ENCODE results near the gene NGF.
A peak's percentile ranks its signal among the peaks of the same experiment; 100 is the strongest.

Gene NGF

DNA sequence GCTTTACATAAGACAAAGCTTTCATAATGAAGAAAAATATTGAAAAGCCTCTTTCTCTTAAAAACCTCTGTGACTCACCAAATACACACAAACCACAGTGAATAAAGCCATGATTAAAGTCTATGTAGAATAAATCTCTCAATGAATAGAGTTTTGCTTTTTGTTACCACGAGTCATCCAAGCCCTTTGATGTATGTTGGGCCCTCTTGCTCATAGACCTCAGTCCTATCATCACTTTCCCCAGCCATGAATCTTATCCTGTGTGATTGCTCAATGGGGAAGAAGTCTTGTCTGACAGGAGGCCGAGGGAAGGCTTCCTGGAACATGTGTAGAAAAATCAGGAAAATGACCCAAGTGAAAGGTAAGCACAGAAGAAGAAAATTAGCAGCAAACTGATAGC, 60.8 kb downstream of the NGF start:
- peak; percentile 31 for DNase-seq

DNA sequence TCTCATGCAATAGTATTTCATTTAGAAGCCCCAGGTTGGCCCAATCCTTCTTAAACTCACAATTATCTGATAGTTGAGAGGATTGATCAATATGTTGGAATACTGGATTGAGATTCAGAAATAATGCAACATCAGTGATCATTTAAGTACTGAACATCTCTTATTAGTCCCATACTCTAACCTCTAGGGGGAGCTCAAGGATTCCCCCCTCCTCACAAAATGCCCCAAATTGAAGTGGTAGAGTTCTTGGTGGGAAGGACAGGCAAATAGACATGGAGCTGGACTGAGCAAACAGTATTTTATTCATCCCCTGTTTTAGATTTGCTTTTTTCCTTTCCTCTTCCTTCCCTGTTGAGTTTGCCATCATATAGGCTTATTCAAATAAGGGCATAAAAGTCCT, 62.8 kb downstream of the NGF start:
- peak; percentile 3 for DNase-seq

DNA sequence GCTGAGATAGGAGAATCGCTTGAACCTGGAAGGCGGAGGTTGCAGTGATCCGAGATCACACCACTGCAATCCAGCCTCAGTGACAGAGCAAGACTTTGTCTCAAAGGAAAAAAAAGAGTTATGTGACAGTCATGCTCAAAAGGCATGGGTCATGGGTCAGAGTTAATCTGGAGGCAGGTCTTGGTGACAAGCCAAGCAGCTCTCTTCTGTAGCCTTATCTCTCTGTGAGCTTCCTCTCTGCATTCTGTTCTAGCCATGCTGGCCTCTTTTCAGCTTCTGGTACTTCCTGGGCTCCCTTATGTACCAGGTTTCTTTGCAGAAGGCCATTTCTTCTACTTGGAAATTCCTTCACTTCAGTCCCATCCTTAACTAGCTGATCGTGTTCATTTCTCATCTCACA, 63.6 kb downstream of the NGF start:
- no peak for DNase-seq

DNA sequence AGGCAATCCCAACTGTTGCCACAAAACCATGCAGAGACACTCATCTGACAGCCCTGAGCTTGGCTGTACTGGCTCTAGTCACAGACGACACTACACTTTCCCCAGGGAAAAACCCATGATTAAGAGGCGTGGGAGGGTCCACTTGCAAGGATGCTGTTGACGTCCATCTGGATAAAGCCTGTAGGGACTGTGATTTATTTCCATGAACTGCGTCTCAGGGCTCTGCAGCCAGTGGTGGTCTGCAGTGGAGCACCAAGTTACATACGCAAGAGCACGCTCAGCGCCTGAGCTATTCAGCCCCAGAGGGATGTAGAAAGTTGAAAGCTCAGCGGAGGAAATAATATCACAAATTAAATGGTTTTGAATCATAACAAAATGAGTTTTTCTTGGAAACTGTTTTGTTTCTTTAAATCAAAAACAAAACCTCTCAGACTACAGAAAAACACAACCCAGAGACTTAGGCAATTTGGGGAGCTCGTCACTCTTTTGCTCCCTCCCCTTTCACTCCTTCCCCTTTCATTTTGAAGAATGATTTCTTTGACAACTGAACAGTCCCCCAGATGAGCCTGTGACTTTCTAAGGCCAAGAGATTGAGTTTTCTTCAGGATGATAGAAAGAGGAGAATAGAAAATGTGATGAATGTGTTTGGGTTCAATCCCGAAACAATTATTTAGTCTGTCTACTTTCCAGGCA, 71.2 kb downstream of the NGF start:
- DNase-seq, result peak; percentile 12

DNA sequence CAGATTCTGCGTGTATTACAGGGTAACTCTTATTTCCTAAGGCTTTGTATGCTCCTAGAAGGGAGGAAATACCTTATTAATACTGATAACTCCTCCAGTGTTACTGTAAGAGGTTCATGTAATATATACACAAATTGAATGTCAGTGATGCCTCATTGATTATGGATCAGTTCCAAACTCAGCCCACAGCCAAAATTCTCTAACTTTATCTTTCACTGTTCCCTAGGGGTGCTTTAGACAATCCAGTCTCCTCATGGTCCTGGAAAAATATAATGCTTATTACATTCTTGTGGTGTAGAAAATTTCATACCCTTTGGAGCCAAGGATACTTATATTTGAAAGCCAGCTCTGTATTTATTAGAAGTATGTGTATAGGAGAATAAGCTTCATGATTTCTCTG, 73.0 kb downstream of the NGF start:
- DNase-seq, result no peak

DNA sequence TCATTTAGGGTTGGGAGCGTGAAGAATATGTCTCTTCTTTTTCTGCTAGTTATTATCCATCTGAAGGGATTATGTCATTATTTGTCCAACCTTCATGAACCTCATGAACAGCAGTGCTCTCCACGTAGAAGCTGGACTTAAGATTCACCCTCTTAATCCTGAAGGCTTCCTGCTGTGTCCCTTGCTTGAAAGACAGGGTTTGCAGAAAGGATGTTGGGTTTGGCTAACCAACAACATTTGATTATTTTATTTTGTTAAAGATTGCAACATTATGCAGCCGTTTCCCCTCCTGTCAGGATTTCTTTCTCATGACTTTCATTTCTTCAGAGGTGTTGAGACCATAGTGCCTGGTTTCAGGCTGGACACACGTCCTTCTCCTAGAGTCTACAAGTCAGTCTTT, 75.2 kb downstream of the NGF start:
- no peak for DNase-seq

DNA sequence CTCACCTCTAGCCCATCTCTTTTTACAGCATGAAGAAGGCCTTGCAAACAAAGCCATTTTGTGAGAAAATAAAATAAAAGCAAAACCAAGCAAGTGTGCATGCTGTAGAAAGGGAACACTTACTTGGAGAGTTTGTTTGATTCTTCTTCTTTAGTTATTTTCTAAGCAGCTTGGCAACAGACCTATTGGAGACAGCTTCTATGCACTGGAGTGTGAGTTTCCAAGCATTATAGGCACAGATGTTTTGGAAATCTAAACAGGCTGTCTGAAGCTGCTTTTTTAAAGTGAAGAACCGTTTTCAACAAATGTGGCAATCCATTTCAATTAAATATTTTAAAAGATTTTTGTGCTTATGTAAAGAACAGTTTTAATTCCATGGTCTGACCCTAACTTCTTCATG, 76.6 kb downstream of the NGF start:
- no peak for DNase-seq

DNA sequence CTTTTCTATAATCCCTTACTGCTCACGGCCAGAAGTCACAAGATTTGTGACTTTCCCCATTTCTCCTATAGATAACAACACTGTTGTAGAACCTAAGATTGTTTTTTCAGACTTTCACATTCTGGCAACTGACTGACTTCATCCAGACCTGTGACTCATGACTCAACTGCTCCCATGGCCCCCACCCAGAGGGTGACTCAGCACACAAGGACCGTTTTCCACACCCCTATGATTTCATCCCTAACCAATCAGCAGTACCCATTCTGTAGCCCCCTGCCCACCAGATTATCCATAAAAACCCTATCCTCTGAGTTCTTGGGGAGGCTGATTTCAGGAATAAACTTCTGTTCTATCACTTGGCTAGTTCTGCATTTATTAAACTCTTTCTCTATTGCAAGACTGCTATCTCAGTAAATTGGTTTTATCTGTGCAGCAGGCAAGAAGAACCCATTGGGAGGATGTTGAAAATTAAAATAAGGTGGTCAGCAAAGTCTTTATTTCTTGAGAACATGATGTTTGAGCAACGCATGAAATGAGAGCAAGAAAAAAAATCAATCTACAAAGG, 79.7 kb downstream of the NGF start:
- DNase-seq, result no peak

DNA sequence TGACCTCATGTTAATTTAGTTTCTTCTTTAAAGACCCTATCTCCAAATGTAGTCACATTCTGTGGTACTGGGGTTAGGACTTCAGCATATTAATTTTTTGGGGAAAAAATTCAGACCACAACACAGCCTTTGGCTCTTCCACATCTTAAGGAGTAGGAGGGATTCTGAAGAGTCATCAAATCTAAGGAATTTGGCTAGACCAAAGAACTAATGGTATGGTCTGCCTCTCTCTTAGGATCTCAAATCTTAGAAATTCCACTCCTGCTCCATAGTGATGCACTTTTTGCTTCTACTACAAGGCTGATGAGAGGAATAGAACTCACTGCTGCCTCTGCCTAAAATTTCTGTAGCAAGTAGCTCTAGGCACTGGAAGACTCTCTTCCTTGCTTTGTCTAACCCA, 80.5 kb downstream of the NGF start:
- no peak for DNase-seq

DNA sequence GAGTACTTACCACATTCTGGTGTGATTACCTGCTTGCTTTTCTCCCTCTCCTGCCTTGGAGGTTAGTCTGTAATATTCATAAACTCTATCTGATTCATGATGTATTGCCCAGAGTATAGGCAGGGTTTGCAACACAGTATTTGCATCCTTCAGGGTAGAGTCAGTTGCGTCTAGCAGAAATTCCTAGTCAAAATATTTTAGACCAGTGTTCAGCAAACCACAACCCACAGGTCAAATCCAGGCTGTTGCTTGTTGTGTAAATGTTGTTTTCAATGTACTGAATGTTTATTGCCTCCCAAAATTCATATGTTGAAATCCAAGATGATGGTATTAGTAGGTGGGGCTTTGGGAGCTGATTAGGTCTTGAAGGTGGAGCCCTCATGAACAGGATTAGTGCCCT, 82.9 kb downstream of the NGF start:
- no peak for DNase-seq

DNA sequence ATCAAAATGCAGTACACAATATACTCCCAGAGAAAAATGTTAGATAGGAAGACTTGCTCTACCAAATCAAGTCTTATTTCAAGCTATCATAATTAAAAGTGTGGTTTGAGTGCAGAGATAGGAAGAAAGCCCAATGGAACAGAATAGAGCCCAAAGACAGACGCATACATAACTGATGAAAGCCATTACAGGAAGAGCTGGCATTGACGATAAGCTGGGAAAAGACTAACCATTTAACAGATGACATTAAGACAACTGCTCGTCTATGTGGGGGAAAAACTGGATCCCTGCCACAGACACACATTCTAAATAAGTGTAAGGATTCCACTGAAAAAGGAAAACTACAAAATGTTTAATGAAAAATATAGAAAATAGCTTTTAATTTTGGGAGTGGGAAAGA, 85.5 kb downstream of the NGF start:
- DNase-seq, result no peak

DNA sequence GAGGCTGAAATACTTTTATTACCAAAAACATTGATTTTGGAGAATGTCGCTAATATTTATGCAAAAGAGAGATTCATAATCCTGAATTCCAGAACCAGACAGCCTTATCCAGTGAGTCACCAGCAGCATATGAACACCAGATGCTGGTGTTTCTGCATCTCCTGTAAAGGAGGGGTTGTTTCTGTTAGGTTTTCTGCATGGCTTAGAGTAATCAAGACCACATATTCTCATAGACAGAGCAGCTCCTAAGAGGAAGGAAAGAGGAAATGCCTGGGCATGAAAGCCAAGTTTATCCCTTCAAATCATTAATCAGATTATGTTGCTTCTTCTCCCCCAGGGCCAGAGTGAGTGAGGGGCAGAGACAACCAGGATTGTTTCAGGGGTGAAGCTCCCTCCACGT, 86.2 kb downstream of the NGF start:
- peak; percentile 75 for DNase-seq

DNA sequence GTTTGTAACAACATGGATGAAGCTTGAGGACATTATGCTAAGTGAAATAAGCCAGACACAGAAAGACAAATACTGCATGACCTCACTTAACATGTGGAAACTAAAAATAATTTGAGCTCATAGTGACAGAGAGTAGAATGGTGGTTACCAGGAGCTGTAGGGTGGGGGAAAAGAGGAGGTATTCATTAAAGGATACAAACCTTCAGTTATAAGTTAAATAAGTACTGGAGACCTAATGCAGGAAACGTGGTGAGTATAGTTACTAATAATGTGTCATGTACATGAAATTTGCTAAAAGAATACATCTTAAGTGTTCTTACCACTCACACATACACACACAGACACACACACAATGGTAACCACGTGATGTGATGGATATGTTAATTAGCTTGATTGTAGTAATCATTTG, 86.7 kb downstream of the NGF start:
- DNase-seq, result no peak

DNA sequence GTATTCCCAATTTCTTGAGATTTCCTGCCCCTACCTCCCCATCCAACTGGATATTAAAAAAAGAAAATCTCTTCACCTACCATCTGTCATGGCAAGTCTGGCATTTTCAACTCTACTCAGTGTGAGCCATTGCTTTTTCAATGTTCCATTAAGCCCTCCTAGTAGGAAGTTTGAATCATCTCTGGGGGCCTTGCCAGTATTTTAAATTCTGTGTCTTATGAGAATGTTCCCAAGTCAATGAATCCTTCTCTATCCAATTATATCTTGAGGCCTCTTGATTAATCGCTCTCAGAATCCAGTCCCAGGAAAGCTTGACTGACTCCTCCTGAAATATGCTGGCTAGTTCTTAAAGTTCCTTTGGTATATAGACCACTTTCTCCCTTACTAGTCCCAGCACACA, 91.5 kb downstream of the NGF start:
- no peak for DNase-seq

DNA sequence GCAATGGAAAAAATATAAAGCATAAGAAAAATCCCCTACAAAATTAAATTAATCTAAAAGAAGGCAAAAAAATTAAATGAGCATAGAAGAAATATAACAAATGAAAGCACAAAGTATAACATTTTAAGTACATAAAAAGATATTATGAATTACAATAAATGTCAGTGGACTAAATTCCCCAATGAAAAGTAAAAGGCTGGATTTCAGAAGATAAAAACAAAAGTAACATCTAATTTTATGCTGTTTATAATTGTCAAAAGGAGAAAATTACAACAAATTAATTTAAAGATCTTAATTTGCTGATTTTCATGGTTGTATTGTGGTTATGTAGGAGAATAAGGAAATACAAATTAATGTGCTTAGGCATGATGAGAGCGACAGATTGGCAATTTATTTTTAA, 92.8 kb downstream of the NGF start:
- no peak for DNase-seq

DNA sequence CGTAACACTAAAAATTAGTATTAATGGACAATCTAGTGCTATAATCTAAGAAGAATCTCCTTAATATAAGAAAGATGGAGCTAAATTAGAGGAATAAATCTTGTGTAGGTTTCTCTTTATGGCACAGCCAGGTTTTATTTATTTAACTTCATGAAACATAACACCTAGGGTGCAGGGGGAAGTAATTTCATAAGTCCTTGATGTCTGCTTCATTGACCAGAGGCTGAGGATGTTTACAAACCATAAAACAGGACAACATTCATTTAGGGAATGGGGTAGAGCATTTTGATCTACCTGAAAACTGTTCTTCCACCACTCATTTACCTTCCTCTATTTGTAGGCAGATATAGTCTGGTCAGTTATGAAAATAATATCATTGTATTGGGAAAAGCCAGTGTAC, 95.5 kb downstream of the NGF start:
- DNase-seq, result no peak

DNA sequence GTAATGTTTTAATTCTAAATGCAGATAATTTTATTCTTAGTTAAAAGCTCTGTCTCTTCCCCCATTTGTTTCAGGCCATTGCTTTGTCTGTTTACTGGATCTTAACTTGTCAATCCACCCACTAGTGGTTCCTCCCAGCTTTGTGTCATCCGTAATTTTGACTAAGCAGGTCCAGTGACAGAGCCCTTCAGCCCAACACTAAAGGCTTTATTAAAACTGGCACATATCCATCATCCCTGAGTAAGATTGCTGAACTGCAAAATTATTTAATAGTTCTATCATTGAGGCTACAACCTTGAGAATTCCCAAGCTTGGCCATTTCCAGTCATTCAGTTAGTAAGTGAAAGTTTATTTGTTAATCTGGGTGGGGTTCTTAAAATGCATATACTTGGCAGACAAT, 96.7 kb downstream of the NGF start:
- no peak for DNase-seq

DNA sequence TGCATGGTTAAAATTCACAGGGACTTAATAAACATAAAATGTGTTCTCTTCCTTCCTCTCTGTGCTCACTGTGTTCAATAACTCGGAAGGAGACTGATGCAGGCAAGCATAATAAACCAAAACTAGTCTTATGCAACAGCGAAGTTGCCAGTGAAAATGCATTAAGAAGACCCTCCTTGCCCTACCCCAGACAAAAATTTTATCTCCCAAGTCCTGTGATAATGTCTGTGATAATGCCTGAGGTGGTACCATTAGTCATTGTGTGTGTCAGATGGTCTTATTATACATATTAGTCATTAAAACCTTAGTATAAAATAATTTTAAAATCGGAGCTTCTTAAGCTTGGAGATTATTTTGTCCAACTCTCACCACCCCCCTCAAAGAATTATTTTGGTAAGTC, 97.8 kb downstream of the NGF start:
- DNase-seq, result no peak

DNA sequence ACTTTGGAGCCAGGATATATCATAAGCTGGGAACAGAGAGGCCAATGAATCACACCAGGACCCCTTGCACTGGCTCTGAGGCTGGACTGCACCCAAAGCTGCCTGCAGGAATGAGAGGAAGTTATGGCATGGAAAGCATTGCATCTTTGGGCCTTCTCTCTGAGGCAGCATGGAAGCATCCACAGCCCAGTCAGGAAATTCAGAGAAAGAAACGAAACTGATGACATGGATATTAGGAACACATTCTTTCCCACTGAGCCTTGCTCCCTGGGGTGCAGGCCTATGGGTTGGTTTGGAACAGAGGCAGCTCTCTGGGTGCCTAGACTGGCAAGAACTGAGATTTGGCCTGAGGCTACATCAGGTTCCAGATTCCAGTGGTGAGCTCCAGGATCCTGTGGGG, 98.6 kb downstream of the NGF start:
- DNase-seq, result no peak

DNA sequence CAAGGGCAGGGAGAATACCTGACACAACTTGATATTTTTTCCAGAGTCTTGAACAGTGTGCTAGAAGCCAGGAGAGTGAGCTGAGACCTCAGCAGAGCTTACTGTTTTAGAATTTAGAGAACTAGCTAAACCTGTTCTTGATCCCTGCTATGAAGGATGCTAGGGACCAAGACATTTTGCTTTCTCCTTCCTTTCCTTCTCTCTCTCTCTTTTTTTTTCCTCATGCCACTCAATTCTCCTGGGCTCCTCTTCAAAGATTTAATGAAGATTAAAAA, 99.0 kb downstream of the NGF start:
- DNase-seq, result no peak

DNA sequence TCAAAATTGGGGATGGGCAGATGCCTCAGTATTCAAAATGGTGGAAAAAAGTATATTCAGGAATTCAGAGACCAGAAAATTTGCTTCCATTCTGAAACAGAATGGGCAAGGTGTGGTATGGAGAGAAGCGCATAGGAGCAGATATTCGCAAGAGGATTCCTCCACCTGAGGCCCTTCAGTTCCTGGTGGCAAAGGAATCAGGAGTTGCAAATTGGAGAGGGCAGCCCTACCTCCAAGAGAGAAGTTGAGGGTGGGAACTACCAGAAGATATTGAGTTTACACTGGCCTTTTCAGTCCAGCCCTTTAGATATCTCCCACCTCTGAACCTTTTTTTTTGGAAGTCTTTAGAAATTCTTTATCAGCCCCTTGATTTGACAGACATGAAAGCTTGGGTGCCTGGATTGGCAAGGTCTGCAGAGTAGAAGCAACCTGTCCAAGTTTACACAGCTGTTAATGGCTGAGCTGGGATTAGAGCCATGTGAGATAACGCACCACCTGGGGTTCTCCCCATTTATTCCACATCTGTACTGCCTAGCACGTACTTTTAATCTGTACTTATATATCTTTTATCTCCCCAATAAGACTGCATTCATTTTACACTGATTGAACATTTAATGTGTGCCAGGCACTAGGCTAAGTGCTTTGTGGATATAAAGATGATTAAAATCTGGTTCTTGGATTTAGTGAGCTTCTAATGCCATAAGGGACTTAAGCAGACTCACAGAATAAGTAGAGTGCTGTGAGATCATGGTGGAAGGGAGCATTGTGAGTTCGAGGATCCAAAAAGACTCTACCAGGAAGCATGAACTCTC, 99.5 kb downstream of the NGF start:
- no peak for DNase-seq

DNA sequence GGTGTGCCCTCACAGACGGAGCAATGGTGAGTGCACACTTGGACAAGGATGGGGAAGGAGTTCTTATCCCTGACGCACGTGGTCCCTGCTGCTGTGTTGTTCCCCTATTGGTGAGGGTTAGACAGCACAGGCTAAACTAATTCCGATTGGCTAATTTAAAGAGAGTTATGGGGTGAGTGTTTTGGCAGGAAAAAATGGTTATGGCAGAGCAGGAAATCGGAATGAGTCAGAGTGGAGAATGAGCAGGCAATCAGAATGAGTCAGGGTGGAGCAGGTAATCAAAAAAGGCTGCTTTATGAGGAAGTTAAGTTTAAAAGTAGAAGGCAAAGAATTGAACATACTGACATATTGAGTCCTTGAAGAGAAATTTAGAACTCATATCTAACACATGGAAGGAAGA, 100.5 kb downstream of the NGF start:
- DNase-seq, result no peak

DNA sequence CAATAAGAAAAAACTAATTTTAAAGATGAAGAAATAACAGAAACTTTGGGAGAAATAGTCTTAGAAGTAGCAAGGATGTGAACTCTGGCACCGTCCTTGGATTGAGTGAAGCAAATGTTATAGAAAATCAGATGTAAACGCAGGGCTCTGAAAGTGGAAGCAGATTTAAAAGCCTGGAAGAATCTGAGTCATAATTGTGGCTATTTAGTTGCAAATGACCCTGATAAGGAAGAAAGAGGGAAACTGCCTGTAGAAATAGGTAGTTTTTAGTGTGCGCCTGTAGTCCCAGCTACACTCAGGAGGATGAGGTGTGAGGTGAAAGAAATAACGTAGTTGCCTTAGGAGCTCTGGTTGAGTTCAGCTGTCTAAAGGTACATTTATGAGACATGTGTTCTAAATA, 101.0 kb downstream of the NGF start:
- DNase-seq, result no peak

Data from kidney glomerular epithelial cell (primary cell).